ENCODE results near the gene BCL2L1. TPM values are rescaled to one million over a fixed set of nuclear protein-coding genes. Genes with fewer than 3 reads are reported as not detected.

BCL2L1 gene
- polyA plus RNA-seq (2013, experiment 1 of 2), result 48.8 TPM
- 44.5 TPM for polyA plus RNA-seq (2013, experiment 2 of 2)

DNA sequence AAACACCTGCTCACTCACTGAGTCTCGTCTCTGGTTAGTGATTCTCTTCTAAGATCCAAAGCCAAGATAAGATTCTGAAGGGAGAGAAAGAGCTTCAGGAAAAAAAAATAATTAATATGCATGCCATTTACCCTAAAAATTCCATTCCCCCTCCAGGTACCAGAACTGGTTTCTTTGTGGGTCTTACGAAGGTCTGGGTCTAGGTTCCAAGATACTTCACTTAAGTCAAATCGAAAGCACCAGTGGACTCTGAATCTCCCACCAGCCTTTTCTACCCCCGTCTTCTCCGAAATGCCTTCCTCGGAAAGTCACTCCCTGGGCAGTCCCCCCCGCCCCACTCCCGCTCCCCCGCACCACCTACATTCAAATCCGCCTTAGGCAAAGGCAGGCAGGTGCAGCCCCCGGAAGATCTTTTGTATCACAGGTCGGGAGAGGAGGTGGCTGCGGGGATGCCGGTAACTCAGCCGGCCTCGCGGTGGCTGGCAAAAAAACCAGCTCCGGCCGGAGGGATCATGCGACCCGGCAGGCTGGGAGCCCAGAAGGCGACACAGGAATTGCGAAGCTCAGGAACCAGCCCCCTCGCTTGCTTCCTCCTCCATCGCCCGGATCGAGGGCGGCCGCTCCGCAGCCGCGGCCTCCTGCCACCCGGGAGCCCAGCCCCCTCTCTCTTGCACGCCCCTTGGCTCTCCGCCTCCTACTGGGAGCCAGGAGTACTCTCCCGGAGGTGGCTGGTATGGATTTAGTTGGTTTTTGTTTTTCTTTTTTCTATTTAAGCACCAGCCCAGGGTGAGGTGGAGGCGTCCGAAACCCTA lies at the start of gene BCL2L1:
Gene BCL2L1 (minus strand): TSS at position 612 of the 812 bp plus-strand sequence. CDS start 650 bp downstream, outside the sequence.
- WGBS, result 2% methylated on average over 34 of the region's 38 CpGs
- Histone ChIP-seq H3K36me3 (ENCODE audit: insufficient read depth, low read length) (peaks cover 22% of the 10 kb centered on the region), H3K27me3 (ENCODE audit: insufficient read depth, low read length) (no peaks in the 10 kb centered on the region), H3K4me3 (ENCODE audit: low read length) (peak within 1 kb of the TSS; percentile 78), H3K27ac (ENCODE audit: low read depth, low read length) (peak within 1 kb of the TSS; percentile 92), H3K4me1 (ENCODE audit: insufficient read depth, low read length) (peaks cover 40% of the 10 kb centered on the region), H3K9ac (ENCODE audit: low read depth, low read length) (peak within 1 kb of the TSS; percentile 94), H3K9me3 (ENCODE audit: insufficient read depth, low read depth, low read length) (no peaks in the 10 kb centered on the region)

DNA sequence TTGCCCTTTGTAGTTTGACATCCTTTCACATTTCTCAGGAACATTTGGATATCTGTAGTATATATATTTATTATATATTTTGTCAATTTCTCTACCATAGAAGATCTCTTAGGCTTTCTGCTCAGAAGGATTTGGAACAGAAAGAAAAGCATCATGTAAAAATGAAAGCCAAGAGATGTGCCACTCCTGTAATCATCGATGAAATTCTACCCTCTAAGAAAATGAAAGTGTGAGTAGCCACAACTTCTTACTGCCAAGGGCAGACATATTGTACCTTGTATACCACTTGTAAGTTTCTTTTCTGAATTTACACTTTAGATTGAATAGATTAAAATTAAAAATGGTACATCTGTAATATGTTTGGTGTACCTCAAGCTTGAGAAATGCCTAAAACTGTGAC lies 47.6 kb upstream of the BCL2L1 start:
- H3K4me1 ChIP-seq (ENCODE audit: insufficient read depth, low read length), result no peaks in the 10 kb centered on the region

DNA sequence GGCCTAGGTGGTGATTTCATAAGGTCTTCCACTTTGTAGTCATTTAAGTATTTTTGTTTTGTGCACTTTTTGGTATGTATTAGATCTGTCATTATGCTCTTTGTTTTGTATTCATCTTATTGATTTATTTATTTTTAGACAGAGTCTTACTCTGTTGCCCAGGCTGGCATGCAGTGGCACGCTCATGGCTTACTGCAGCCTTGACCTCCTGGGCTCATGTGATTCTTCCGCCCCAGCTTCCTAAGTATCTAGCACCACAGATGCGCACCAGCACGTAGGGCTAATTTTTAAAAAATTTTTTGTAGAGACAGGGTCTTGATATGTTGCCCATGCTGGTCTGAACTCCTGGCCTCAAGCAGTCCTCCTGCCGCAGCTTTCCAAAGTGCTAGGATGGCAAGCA lies 47.0 kb upstream of the BCL2L1 start:
- H3K9me3 ChIP-seq (ENCODE audit: insufficient read depth, low read depth, low read length), result no peaks in the 10 kb centered on the region
- peaks cover 91% of the 10 kb centered on the region for H3K36me3 ChIP-seq (ENCODE audit: insufficient read depth, low read length)
- H3K9ac ChIP-seq (ENCODE audit: low read depth, low read length), result no peak overlapping the region
- H3K4me3 ChIP-seq (ENCODE audit: low read length), result no peak overlapping the region
- no peaks in the 10 kb centered on the region for H3K4me1 ChIP-seq (ENCODE audit: insufficient read depth, low read length)
- no peak overlapping the region for H3K27ac ChIP-seq (ENCODE audit: low read depth, low read length)
- no peaks in the 10 kb centered on the region for H3K27me3 ChIP-seq (ENCODE audit: insufficient read depth, low read length)
- WGBS, result 97% methylated on average over 5 of the region's 5 CpGs

More for the DNA sequence above, 47.6 kb upstream of the BCL2L1 start:
- Histone ChIP-seq H3K27ac (ENCODE audit: low read depth, low read length) (no peak overlapping the region), H3K27me3 (ENCODE audit: insufficient read depth, low read length) (no peaks in the 10 kb centered on the region), H3K4me3 (ENCODE audit: low read length) (no peak overlapping the region), H3K36me3 (ENCODE audit: insufficient read depth, low read length) (peaks cover 89% of the 10 kb centered on the region), H3K9me3 (ENCODE audit: insufficient read depth, low read depth, low read length) (no peaks in the 10 kb centered on the region), H3K9ac (ENCODE audit: low read depth, low read length) (no peak overlapping the region)
- WGBS, result 91% methylated on average over 1 of the region's 1 CpG

DNA sequence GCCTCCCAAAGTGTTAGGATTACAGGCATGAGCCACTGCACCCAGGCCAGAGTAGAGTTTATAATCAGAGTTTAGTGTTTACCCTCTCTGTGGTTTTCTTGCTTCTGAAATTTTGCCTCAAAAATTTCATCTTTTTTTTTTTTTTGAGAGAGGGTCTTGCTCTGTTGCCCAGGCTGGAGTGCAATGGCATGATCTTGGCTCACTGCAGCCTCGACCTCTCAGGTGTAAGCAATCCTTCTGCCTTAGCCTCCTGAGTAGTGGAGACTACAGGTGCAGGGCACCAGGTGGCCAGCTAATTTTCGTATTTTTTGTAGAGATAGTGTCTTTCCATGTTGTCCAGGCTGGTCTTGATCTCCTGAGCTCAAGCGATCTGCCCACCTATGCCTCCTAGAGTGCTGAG lies 45.1 kb upstream of the BCL2L1 start:
- no peak overlapping the region for H3K4me3 ChIP-seq (ENCODE audit: low read length)
- peaks cover 83% of the 10 kb centered on the region for H3K36me3 ChIP-seq (ENCODE audit: insufficient read depth, low read length)
- H3K27me3 ChIP-seq (ENCODE audit: insufficient read depth, low read length), result no peaks in the 10 kb centered on the region
- 89% methylated on average over 3 of the region's 3 CpGs for WGBS
- no peaks in the 10 kb centered on the region for H3K9me3 ChIP-seq (ENCODE audit: insufficient read depth, low read depth, low read length)
- no peaks in the 10 kb centered on the region for H3K4me1 ChIP-seq (ENCODE audit: insufficient read depth, low read length)
- H3K27ac ChIP-seq (ENCODE audit: low read depth, low read length), result no peak overlapping the region
- no peak overlapping the region for H3K9ac ChIP-seq (ENCODE audit: low read depth, low read length)

DNA sequence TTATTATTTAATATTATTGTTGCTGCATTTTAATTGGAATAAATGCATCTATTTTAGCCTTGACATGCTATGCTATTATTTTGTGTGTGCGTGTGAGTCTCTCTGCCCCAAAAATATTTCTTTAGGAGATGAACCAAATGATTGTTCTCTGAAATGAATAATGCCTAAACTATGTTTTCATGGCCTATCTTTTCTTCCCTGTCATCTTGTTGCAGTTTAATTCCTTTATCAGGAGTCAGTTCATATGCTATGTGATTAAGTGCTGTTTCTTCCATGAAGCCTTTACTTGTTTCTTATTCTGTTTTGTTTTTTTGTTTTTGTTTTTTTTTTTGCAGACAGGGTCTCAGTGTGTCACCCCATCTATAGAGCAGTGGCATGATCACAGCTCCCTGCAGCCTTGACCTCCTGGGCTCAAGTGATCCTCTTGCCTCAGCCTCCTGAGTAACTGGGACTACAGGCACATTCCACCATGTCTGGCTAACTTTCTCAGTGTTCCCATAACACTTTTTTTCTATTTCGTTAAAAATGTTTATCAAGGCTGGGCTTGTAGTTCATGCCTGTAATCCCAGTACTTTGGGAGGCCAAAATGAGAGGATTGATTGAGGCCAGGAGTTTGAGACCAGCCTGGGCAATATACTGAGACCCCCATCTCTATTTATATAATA lies 42.1 kb upstream of the BCL2L1 start:
- Histone ChIP-seq H3K27ac (ENCODE audit: low read depth, low read length) (no peak overlapping the region), H3K9ac (ENCODE audit: low read depth, low read length) (no peak overlapping the region), H3K4me1 (ENCODE audit: insufficient read depth, low read length) (no peaks in the 10 kb centered on the region), H3K36me3 (ENCODE audit: insufficient read depth, low read length) (peaks cover 80% of the 10 kb centered on the region), H3K27me3 (ENCODE audit: insufficient read depth, low read length) (no peaks in the 10 kb centered on the region), H3K4me3 (ENCODE audit: low read length) (no peak overlapping the region), H3K9me3 (ENCODE audit: insufficient read depth, low read depth, low read length) (no peaks in the 10 kb centered on the region)
- WGBS, result 89% methylated on average over 2 of the region's 2 CpGs

DNA sequence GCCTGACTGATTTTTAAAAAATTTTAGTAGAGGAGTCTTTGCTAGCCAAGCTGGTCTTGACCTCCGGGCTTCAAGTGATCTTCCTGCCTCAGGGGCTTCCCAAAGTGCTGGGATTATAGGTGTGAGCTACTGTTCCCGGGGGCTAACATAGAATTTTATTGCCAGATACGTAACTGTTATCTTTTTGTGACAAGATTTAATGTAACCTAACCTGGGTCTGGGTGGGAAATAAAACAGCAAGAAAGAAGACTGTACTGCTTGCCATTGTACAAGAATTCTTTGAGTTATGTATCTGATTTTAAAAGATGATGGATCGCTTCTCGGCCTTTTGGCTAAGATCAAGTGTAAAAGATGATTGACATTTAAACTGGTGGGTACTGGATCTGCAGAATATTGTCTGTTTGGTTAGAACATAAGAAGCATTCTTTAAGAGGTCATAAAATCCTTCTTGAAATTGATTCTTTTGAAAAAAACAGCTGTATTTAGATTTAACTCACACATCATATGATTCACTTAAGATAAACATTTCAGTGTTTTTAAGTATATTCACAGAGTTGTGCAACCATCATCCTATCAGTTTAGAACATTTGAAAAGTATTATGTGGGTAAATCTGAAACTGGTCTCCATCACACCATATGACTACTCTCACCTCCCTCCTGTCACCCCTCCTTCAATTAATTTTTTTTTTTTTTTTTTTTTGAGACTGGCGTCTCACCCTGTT lies 38.0 kb upstream of the BCL2L1 start:
- Histone ChIP-seq H3K4me1 (ENCODE audit: insufficient read depth, low read length) (no peaks in the 10 kb centered on the region), H3K9me3 (ENCODE audit: insufficient read depth, low read depth, low read length) (no peaks in the 10 kb centered on the region), H3K4me3 (ENCODE audit: low read length) (no peak overlapping the region), H3K27me3 (ENCODE audit: insufficient read depth, low read length) (no peaks in the 10 kb centered on the region), H3K9ac (ENCODE audit: low read depth, low read length) (no peak overlapping the region), H3K27ac (ENCODE audit: low read depth, low read length) (no peak overlapping the region), H3K36me3 (ENCODE audit: insufficient read depth, low read length) (peaks cover 77% of the 10 kb centered on the region)
- WGBS, result 96% methylated on average over 6 of the region's 6 CpGs

DNA sequence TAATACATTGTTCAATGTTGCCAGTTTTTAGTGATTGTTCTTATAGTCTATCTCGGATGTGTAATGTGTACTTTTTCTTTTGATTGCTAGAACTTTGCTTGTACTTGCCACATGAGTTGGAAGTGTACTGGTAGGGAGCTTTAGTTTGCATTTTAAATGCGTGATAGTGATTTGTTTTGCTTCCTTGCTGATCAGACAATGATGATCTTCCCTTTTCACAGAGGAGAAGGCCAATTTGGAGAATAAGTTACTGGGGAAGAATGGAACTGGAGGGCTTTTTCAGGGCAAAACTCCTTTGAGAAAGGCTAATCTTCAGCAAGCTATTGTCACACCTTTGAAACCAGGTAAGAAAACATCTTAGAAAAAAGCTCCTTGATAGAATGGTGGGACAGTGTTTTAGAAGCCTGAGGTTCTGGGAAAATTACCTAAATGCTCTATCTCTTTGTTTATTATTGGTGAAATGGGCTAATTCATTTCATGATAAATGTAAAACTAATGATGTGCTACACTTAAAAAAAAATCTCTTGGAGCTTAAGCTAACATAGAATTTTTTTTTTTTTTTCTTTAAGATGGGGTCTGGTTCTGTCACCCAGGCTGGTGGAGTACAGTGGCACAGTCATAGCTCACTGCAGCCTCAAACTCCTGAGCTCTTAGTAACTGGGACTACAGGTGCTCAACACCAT lies 37.3 kb upstream of the BCL2L1 start:
- H3K9ac ChIP-seq (ENCODE audit: low read depth, low read length), result no peak overlapping the region
- no peaks in the 10 kb centered on the region for H3K9me3 ChIP-seq (ENCODE audit: insufficient read depth, low read depth, low read length)
- WGBS, result 89% methylated on average over 2 of the region's 2 CpGs
- H3K27ac ChIP-seq (ENCODE audit: low read depth, low read length), result no peak overlapping the region
- no peaks in the 10 kb centered on the region for H3K4me1 ChIP-seq (ENCODE audit: insufficient read depth, low read length)
- peaks cover 70% of the 10 kb centered on the region for H3K36me3 ChIP-seq (ENCODE audit: insufficient read depth, low read length)
- no peaks in the 10 kb centered on the region for H3K27me3 ChIP-seq (ENCODE audit: insufficient read depth, low read length)
- H3K4me3 ChIP-seq (ENCODE audit: low read length), result no peak overlapping the region

DNA sequence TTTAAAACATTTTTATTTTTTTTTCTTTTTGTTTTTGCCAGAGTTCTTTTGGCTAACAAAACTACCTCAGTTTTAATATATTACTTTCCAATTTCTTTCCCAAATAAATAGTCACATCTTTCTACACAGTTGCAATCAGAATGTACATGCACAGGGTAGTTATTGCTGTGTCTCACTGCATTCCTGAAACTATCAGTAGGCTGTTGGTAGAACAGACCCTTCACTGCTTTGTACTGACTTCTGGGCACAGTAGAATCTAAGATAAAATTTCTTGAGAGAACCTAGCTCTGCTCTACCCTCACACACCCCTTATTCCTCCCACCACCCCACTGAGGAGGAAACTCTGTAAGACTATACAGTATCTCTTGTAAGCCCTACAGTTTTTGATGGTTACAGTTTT lies 36.3 kb upstream of the BCL2L1 start:
- H3K4me3 ChIP-seq (ENCODE audit: low read length), result no peak overlapping the region
- H3K27me3 ChIP-seq (ENCODE audit: insufficient read depth, low read length), result no peaks in the 10 kb centered on the region
- no peaks in the 10 kb centered on the region for H3K4me1 ChIP-seq (ENCODE audit: insufficient read depth, low read length)
- H3K36me3 ChIP-seq (ENCODE audit: insufficient read depth, low read length), result peaks cover 65% of the 10 kb centered on the region
- no peak overlapping the region for H3K27ac ChIP-seq (ENCODE audit: low read depth, low read length)
- no peaks in the 10 kb centered on the region for H3K9me3 ChIP-seq (ENCODE audit: insufficient read depth, low read depth, low read length)
- H3K9ac ChIP-seq (ENCODE audit: low read depth, low read length), result no peak overlapping the region

DNA sequence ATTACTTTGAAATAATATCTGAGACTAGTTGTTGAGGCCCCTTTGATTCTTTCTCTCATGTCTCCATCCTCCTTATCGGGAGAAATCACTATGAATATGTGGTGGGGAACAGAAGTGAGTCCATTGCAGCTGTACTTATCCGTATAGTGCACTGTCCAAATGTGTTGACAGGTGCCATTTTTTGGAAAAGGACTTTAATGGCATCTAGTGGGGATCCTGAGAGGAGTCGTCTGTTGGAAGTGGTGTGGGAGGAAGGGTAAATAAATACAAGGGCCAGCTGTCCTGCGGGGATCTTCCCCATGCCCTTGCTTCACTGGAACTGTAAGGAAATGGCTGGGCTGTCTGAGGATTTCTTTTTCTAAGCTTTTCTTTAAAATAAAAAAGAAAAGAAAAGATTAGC lies 35.9 kb upstream of the BCL2L1 start:
- H3K27ac ChIP-seq (ENCODE audit: low read depth, low read length), result no peak overlapping the region

DNA sequence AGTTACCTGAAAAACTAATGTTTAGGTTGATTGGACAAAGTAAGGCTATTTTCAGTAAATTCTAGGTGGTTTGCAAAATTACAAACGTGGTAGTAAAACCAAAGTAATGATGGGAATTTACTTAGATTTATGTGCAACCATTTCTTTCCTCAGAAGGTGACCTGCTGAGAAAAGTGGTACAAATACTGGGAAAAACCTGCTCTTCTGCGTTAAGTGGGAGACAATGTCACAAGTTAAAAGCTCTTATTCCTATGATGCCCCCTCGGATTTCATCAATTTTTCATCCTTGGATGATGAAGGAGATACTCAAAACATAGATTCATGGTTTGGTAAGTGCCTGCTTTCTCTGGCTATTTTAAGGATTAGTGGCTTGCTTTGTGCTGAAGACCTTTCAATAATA lies 34.6 kb upstream of the BCL2L1 start:
- H3K9ac ChIP-seq (ENCODE audit: low read depth, low read length), result no peak overlapping the region
- H3K36me3 ChIP-seq (ENCODE audit: insufficient read depth, low read length), result peaks cover 66% of the 10 kb centered on the region
- no peak overlapping the region for H3K27ac ChIP-seq (ENCODE audit: low read depth, low read length)
- WGBS, result 90% methylated on average over 3 of the region's 3 CpGs
- H3K27me3 ChIP-seq (ENCODE audit: insufficient read depth, low read length), result no peaks in the 10 kb centered on the region
- H3K4me1 ChIP-seq (ENCODE audit: insufficient read depth, low read length), result no peaks in the 10 kb centered on the region
- H3K9me3 ChIP-seq (ENCODE audit: insufficient read depth, low read depth, low read length), result no peaks in the 10 kb centered on the region
- no peak overlapping the region for H3K4me3 ChIP-seq (ENCODE audit: low read length)

More for the DNA sequence above, 35.9 kb upstream of the BCL2L1 start:
- H3K9me3 ChIP-seq (ENCODE audit: insufficient read depth, low read depth, low read length), result no peaks in the 10 kb centered on the region
- no peak overlapping the region for H3K9ac ChIP-seq (ENCODE audit: low read depth, low read length)
- no peaks in the 10 kb centered on the region for H3K4me1 ChIP-seq (ENCODE audit: insufficient read depth, low read length)
- H3K27me3 ChIP-seq (ENCODE audit: insufficient read depth, low read length), result no peaks in the 10 kb centered on the region
- 91% methylated on average over 4 of the region's 4 CpGs for WGBS
- no peak overlapping the region for H3K4me3 ChIP-seq (ENCODE audit: low read length)
- peaks cover 62% of the 10 kb centered on the region for H3K36me3 ChIP-seq (ENCODE audit: insufficient read depth, low read length)

Measured in HUES64 (cell line).